Activated CD4-positive, alpha-beta T cell treated with anti-CD3 and anti-CD28 coated beads, Interleukin-2, Interleukin-4, amounts not matched to agents 100 ng/mL and 50 ng/mL, durations not matched to agents 16 hours and 8 hours (primary cell): ENCODE results near the gene LRRC27.

Source experiments
- DNase-seq: peaks from one replicate; pipeline ENCODE4 v3.0.0-alpha.2; 2020; ENCODE audit warnings: low spot score

The LRRC27 gene

DNA sequence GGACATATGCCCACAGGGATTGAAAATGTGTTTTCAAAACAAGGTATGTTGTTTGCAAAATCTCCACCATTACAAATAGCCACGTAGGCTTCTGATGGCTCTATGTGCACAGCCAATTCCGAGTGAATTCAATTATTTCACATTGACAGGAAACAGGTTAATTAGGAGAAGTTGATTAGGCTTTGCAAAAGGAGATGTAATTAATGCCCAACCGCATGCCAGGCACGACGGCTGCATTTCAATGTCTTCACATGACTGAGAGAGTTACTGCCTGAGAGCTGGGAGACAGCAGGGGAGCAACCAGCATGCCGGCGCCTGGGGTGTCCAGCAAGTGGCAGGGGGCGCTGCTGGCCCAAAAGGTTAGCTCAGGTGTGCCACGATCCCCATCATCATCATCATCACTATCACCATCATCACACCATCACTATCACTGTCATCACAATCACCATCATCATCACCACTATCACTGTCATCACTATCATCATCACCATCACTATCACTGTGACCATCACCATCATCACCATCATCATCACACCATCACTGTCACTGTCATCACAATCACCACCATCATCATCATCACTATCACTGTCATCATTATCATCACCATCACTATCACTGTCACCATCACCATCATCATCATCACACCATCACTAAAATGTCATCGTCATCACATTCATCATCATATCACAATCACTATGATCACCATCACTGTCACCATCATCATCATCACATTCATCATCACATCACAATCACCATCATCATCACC is 95.2 kb downstream of the LRRC27 start:
- DNase-seq: no peak

DNA sequence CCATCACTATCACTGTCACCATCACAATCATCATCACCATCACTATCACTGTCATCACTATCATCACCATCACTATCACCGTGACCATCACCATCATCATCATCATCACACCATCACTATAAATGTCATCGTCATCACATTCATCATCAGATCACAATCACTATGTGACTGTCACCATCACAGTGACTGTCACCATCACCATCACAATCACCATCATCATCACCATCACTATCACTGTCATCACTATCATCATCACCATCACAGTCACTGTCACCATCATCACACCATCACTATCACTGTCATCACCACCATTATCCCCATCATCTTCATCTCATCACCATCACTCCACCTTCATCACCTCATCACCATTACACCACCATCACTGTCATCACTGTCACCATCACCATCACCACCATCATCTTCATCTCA is 96.0 kb downstream of the LRRC27 start:
- DNase-seq: no peak

DNA sequence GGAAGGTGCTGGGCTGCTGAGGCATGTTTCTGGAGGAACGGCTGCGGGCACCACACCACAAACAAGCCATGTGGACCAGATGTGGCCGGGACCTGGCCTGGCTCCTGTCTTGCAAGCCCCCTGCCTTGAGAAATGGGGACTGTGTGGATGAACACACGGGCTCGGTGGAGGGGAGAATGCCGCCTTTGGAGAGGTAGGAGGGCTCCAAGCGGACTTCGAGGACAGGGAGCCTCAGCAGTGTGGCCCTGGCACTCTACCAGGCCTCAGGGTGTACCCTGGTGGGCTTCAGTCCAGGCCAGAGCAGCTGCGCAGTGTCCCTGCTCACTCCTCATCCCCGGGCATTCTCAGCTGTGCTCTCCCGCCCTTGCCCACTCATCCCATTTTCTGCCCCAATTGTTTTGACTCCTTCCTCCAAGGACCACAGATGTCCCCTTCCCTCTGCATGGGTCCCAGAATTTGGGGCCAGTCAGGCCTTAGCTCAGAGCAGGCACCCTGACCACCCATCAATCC is 96.5 kb downstream of the LRRC27 start:
- DNase-seq: no peak
